Heart left ventricle (tissue), 16 donors: ENCODE data around the gene TRAIP. TPM values are rescaled to one million over a fixed set of nuclear protein-coding genes. Genes with fewer than 3 reads are reported as not detected.

Experiments
- ATAC-seq, 4 donors: fragments of 200-7000 bp; cut with Tn5 transposase; one replicate each; pipeline ENCODE4 v1.9.1; 2020 to 2022; ENCODE audit warnings: moderate library complexity in 4 of 4, mild to moderate bottlenecking in 3 of 4, moderate number of reproducible peaks in 1 of 4
- DNase-seq, 5 donors: peaks; one replicate each; pipeline ENCODE4 v3.0.0-alpha.2; 2020
- H3K27ac ChIP-seq, 12 donors: fragments of 200-600 bp; sonication (generic) in 4 of 12; one replicate each; pipeline versions ENCODE4 v1.5.0 to v1.8.0; 2016 to 2022; ENCODE audit warnings: mild to moderate bottlenecking in 2 of 12
- H3K27me3 ChIP-seq, 9 donors: fragments of 200-600 bp; sonication (generic) in 2 of 9; one replicate each; pipeline versions ENCODE4 v1.5.1 to v1.8.0; 2016 to 2022; ENCODE audit warnings: mild to moderate bottlenecking in 3 of 9
- H3K36me3 ChIP-seq, 9 donors: fragments of 200-600 bp; sonication (generic) in 2 of 9; one replicate each; pipeline versions ENCODE4 v1.5.0 to v1.8.0; 2018 to 2022; ENCODE audit warnings: mild to moderate bottlenecking in 2 of 9
- H3K4me1 ChIP-seq, 12 donors: fragments of 200-600 bp; sonication (generic) in 4 of 12; one replicate each; pipeline versions ENCODE4 v1.5.0 to v1.8.0; 2016 to 2022; ENCODE audit warnings: mild to moderate bottlenecking in 3 of 12
- H3K4me3 ChIP-seq, 12 donors: fragments of 200-600 bp; sonication (generic) in 4 of 12; one replicate each; pipeline versions ENCODE4 v1.5.0 to v1.8.0; 2017 to 2022; ENCODE audit warnings: mild to moderate bottlenecking in 9 of 12, moderate library complexity in 4 of 12
- H3K9me3 ChIP-seq, 12 donors: fragments of 200-600 bp; sonication (generic) in 4 of 12; one replicate each; pipeline versions ENCODE4 v1.5.0 to v1.8.0; 2016 to 2022; ENCODE audit warnings: mild to moderate bottlenecking in 1 of 12
- CTCF ChIP-seq, 12 donors: fragments of 200-600 bp; sonication (generic) in 4 of 12; IDR thresholded peaks; one replicate each; pipeline versions ENCODE4 v1.5.0 to v1.8.0; 2018 to 2022; ENCODE audit warnings: antibody characterized with exemption in 12 of 12, mild to moderate bottlenecking in 5 of 12
- POLR2A ChIP-seq, 2 donors: fragments of 450-650 bp; IDR thresholded peaks; one replicate each; pipeline ENCODE4 v1.6.1; 2017; ENCODE audit warnings: antibody characterized with exemption in 2 of 2, mild to moderate bottlenecking in 2 of 2, moderate library complexity in 2 of 2
- WGBS, 4 donors: extraction: QIAGEN DNeasy Blood & Tissue Kit in 2 of 4; methylation state at CpG; one replicate each; pipeline versions ENCODE4 v1.1.5 to v1.1.7; 2013 to 2018; 5-methylcytosine and 5-hydroxymethylcytosine counted together
- intact Hi-C, 10 donors: fragments of 100-400 bp; cut with DNase I; formaldehyde crosslinking; loops; one replicate each; pipeline versions ENCODE4 v1.11.1 to v1.14.2; 2022
- polyA plus RNA-seq, 2 donors: library from polyadenylated mRNA; stranded (reverse); fragments of 200-250 nt; gene quantifications; one replicate each; pipeline ENCODE4 v1.2.3, GENCODE V29; 2013
- total RNA-seq, 9 donors: library from RNA; depleted of rRNA in 2 of 9; stranded (reverse); fragments of >200 nt in 2 of 9; fragmentation: NEBNext Ultra II Directional in 3 of 9; extraction: Animal tissue kit (Norgen Biotek cat#: 25700) in 3 of 9; gene quantifications; one replicate each; pipeline versions ENCODE4 v1.1.0 to v1.2.4, GENCODE V29; 2016 to 2023
- donor health status: ischemic (EF 13 %, LVEDD 7.1; RV severe dilation, severe dysfunction).
- donor health status: healthy with polysubstance abuse.
- donor health status: DM: no; HTN: yes; CAD: no.
- donor health status: DM: no; HTN: no; CAD: no.
- donor health status: ischemic (EF 25% LVEDD 6.9; RV normal size, moderate dysfunction).
- donor health status: ischemic (EF 25% LVEDD 5.7; RV mildly dilated, moderate dysfunction).
- donor health status: healthy.
- donor health status: DM: yes; HTN: yes; CAD: no.
- donor health status: ischemic (EF 35%, LVEDD 5.7; RV mildly dilated, moderate dysfunction).
- donor health status: nonischemic (EF 11% LVEDD 7.7; RV severe dilation, severe dysfunction).
- donor health status: DM: yes; HTN: yes; CAD: no.
- donor health status: PGD.
- donor health status: ischemic (EF 29% LVEDD 5.4; RV normal size, mild dysfunction).
- donor health status: nonischemic (EF 23%, LVEDD 6.1; RV moderate dilation, normal function).

The TRAIP gene
- total and polyA plus RNA-seq, 11 donors, result 0.37 to 6.3 (median 0.99) TPM; not detected in 1

- Histone ChIP-seq H3K9me3 (no peaks in the 10 kb centered on the region), H3K27me3 (no peaks in the 10 kb centered on the region), H3K4me1 (peaks cover 3 to 26% (median 14%) of the 10 kb centered on the region in 12 donors), H3K4me3 (no peak overlapping the region), H3K27ac (no peak overlapping the region), H3K36me3 (no peaks in the 10 kb centered on the region)
- ATAC-seq, result no peak
- WGBS, 4 donors, result 67 to 75% (median 72%) methylated on average over 4 to 5 of the region's 5 CpGs
- TF ChIP-seq POLR2A (IDR thresholded peaks at IDR 0.05), result no peak
- peak in 10 of 12 donors; percentile 8 to 48 (median 23) for TF ChIP-seq CTCF (IDR thresholded peaks at IDR 0.05)
- intact Hi-C loops, result loop anchor here in 6 of 10 donors (5.0 to 10.0 kb wide), 8 partner anchors 43 to 355 kb away; partner anchors contain the start of genes AMIGO3 (in 1 of the 6), GMPPB (in 1 of the 6) and TRAIP (in 1 of the 6)
- no peak for DNase-seq
Observed at GRCh38 chr3:49899815-49900214, 43.5 kb upstream of the TRAIP start.

GRCh38 chr3:49898991-49899390 is 42.6 kb upstream of the TRAIP start:
- TF ChIP-seq POLR2A (IDR thresholded peaks at IDR 0.05) (no peak), CTCF (IDR thresholded peaks at IDR 0.05) (no peak)
- no peak overlapping the region for H3K4me3 ChIP-seq
- WGBS, 4 donors, result 81 to 85% (median 82%) methylated on average over 6 of the region's 6 CpGs
- no peaks in the 10 kb centered on the region for H3K27me3 ChIP-seq
- ATAC-seq, result no peak
- intact Hi-C loops, result loop anchor here in 1 of 10 donors (10.0 kb wide), 1 partner anchor 194 kb away; no protein-coding TSS in a partner anchor
- H3K27ac ChIP-seq, result no peak overlapping the region
- DNase-seq, result no peak
- no peaks in the 10 kb centered on the region for H3K9me3 ChIP-seq
- no peaks in the 10 kb centered on the region for H3K36me3 ChIP-seq
- peaks cover 3 to 24% (median 12%) of the 10 kb centered on the region in 12 donors for H3K4me1 ChIP-seq

- Histone ChIP-seq H3K4me1 (peaks cover 0 to 9% (median 7%) of the 10 kb centered on the region in 12 donors), H3K36me3 (no peaks in the 10 kb centered on the region), H3K27me3 (no peaks in the 10 kb centered on the region), H3K4me3 (no peak overlapping the region), H3K9me3 (no peaks in the 10 kb centered on the region), H3K27ac (no peak overlapping the region)
- TF ChIP-seq CTCF (IDR thresholded peaks at IDR 0.05), result no peak
- no peak for TF ChIP-seq POLR2A (IDR thresholded peaks at IDR 0.05)
- 59 to 75% (median 74%) methylated on average over 4 to 5 of the region's 5 CpGs for WGBS, 4 donors
- peak in 1 of 4 donors; percentile 28 for ATAC-seq
- DNase-seq, result no peak
- intact Hi-C loops, result loop anchor here in 1 of 10 donors (10.0 kb wide), 1 partner anchor 192 kb away; no protein-coding TSS in a partner anchor
Observed at GRCh38 chr3:49896345-49896744, 40.0 kb upstream of the TRAIP start.

GRCh38 chr3:49895791-49896190 is 39.4 kb upstream of the TRAIP start:
- no peak for ATAC-seq
- DNase-seq, result no peak
- TF ChIP-seq POLR2A (IDR thresholded peaks at IDR 0.05) (no peak), CTCF (IDR thresholded peaks at IDR 0.05) (no peak)
- Histone ChIP-seq H3K36me3 (no peaks in the 10 kb centered on the region), H3K9me3 (no peaks in the 10 kb centered on the region), H3K27me3 (no peaks in the 10 kb centered on the region), H3K27ac (no peak overlapping the region), H3K4me3 (no peak overlapping the region), H3K4me1 (peaks cover 0 to 4% (median 2%) of the 10 kb centered on the region in 12 donors)
- intact Hi-C loops, result loop anchor here in 1 of 10 donors (10.0 kb wide), 1 partner anchor 191 kb away; no protein-coding TSS in a partner anchor
- 96 to 99% (median 98%) methylated on average over 4 to 9 of the region's 9 CpGs for WGBS, 4 donors
